ENCODE data around the gene BCL2L1.

DNA sequence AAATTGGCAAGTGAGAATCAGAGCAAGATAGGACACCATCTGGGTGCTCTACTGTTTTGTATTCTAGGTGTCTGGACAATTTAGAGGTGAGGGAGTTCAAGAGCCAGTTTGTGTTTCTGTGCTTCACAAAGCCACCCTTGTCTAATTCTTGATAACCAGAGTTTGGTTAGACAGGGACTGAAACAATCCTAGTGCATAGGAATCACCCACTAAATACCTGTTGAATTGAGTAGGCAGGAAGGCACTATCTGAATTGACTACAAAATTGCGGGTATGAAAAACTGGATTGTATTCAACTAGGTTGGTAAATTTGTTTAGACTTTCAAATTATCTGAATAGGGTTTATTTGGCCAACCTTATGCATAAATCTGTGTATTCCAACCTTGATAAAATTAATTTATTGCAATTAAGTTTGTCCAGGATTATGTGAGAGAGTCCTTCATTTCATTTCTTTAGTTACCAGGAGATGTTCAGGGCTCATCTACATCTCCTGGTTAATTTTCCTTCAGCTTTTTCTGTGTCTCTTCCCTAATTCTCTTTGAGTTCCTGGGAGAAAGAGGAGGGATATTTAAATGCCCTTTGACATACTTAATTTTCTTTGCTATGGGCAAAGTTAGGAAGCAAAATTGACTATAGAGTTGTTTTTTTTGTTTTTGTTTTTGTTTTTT is 18.1 kb upstream of the BCL2L1 start:
- TF ChIP-seq, protein P1, sequence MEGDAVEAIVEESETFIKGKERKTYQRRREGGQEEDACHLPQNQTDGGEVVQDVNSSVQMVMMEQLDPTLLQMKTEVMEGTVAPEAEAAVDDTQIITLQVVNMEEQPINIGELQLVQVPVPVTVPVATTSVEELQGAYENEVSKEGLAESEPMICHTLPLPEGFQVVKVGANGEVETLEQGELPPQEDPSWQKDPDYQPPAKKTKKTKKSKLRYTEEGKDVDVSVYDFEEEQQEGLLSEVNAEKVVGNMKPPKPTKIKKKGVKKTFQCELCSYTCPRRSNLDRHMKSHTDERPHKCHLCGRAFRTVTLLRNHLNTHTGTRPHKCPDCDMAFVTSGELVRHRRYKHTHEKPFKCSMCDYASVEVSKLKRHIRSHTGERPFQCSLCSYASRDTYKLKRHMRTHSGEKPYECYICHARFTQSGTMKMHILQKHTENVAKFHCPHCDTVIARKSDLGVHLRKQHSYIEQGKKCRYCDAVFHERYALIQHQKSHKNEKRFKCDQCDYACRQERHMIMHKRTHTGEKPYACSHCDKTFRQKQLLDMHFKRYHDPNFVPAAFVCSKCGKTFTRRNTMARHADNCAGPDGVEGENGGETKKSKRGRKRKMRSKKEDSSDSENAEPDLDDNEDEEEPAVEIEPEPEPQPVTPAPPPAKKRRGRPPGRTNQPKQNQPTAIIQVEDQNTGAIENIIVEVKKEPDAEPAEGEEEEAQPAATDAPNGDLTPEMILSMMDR (IDR thresholded peaks at IDR 0.05; ENCODE audit: low read length) = no peak
- no peak for TF ChIP-seq EZH2 (IDR thresholded peaks at IDR 0.05; ENCODE audit: borderline replicate concordance, low read length)

Measured in OCI-LY1 (cell line).